Measurements from ENCODE around the gene TRIM44.

DNA sequence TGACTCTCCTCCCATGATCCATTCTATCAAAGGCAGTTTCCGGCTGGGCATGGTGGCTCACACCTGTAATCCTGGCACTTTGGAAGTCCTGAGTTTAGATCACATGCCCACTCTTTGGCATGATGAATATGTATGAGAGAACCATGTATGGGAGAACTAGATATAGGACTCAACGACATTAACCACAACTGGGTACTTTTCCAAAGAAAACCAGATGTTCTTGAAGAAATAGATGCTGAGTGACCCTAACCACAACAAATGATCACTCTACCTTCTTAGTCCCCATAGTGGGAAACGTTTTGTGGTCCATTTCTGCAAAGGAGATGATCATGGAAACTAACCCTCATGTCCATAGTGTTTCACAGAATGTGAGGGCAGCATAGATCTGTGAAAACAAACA lies 30.7 kb upstream of the TRIM44 start:
- TF ChIP-seq POLR2A (IDR thresholded peaks at IDR 0.05; ENCODE audit: low read length) (no peak), GATA1 (IDR thresholded peaks at IDR 0.05; ENCODE audit: low read depth, low read length) (no peak)
